Activated B cell treated with CpG ODN at 0.5 μM for 24 hours (primary cell): ENCODE measurements around the gene MYH11. TPM values are rescaled to one million over a fixed set of nuclear protein-coding genes. Genes with fewer than 3 reads are reported as not detected.

Experiments used
- ATAC-seq: fragments of 200-7000 bp; cut with Tn5 transposase; one replicate; pipeline ENCODE4 v1.10.0; 2021; ENCODE audit warnings: low read depth, mild to moderate bottlenecking, moderate library complexity
- CTCF ChIA-PET: fragments of 350-600 bp; sonication (Branson Sonifier 250); formaldehyde crosslinking; loops from one replicate; lab custom pipeline; 2021; ENCODE audit warnings: antibody characterized with exemption; lab: Charles Lee
- POLR2A ChIA-PET: fragments of 350-600 bp; sonication (Branson Sonifier 250); formaldehyde crosslinking; loops from one replicate; lab custom pipeline; 2021; ENCODE audit warnings: antibody characterized with exemption; lab: Charles Lee
- DNase-seq: peaks from one replicate; pipeline ENCODE4 v3.0.0; 2022
- H3K27ac Mint-ChIP-seq: one replicate; pipeline ENCODE4 v1.8.0; 2020; ENCODE audit warnings: mixed read lengths
- H3K27me3 Mint-ChIP-seq: one replicate; pipeline ENCODE4 v1.8.0; 2021; ENCODE audit warnings: mixed read lengths
- H3K36me3 Mint-ChIP-seq: one replicate; pipeline ENCODE4 v1.8.0; 2021; ENCODE audit warnings: low read depth, mixed read lengths
- H3K4me1 Mint-ChIP-seq: one replicate; pipeline ENCODE4 v1.8.0; 2021; ENCODE audit warnings: mixed read lengths
- H3K4me3 Mint-ChIP-seq: one replicate; pipeline ENCODE4 v1.8.0; 2020; ENCODE audit warnings: mild to moderate bottlenecking, mixed read lengths
- H3K9me3 Mint-ChIP-seq: one replicate; pipeline ENCODE4 v1.8.0; 2020; ENCODE audit warnings: mixed read lengths
- intact Hi-C: fragments of 100-400 bp; cut with micrococcal nuclease; formaldehyde crosslinking; loops from one replicate; pipeline ENCODE4 v1.15.1; 2024
- total RNA-seq: library from RNA; stranded (reverse); gene quantifications from 2 replicates; pipeline ENCODE4 v1.2.3, GENCODE V29; 2022
- TF ChIP-seq, protein P1 (sequence below): fragments of 200-600 bp; IDR thresholded peaks from one replicate; pipeline ENCODE4 v1.8.0; 2022; ENCODE audit warnings: antibody characterized with exemption, mild to moderate bottlenecking

Gene MYH11
- total RNA-seq, 1 donor from 2014 or later, result 0.58 TPM

DNA sequence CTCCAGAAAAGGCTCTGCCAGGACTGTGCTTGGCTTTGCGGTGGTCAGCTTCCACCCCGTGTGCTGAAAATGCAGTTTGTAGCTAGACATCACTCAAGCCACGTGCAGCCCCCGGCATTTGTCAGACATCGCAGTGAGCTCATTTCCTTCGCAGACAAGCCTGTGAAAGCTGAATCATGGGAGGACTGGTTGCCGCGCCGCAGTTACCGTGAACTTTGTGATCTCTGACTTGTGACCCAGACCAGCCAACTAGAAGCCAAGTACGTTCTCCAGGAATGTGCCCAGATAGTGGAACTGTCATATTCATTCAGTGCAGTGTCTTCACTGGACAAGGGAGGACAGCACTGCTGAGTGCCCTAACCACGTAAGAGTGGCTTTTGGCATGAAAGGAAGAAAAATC lies 148.7 kb downstream of the MYH11 start:
- Mint-ChIP-seq H3K36me3 (peaks cover 72% of the 10 kb centered on the region), H3K27ac (no peak overlapping the region), H3K4me3 (no peak overlapping the region), H3K4me1 (peaks cover 7% of the 10 kb centered on the region), H3K9me3 (no peaks in the 10 kb centered on the region), H3K27me3 (no peaks in the 10 kb centered on the region)
- no peak for DNase-seq
- TF ChIP-seq, protein P1, sequence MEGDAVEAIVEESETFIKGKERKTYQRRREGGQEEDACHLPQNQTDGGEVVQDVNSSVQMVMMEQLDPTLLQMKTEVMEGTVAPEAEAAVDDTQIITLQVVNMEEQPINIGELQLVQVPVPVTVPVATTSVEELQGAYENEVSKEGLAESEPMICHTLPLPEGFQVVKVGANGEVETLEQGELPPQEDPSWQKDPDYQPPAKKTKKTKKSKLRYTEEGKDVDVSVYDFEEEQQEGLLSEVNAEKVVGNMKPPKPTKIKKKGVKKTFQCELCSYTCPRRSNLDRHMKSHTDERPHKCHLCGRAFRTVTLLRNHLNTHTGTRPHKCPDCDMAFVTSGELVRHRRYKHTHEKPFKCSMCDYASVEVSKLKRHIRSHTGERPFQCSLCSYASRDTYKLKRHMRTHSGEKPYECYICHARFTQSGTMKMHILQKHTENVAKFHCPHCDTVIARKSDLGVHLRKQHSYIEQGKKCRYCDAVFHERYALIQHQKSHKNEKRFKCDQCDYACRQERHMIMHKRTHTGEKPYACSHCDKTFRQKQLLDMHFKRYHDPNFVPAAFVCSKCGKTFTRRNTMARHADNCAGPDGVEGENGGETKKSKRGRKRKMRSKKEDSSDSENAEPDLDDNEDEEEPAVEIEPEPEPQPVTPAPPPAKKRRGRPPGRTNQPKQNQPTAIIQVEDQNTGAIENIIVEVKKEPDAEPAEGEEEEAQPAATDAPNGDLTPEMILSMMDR, result no peak
- POLR2A ChIA-PET, result interaction anchor here (0.6 kb wide), 1 partner anchor 39 kb away, joined by 5 read pairs; no protein-coding TSS in a partner anchor
- no peak for ATAC-seq
- CTCF ChIA-PET, result interaction anchor here (0.5 kb wide), 1 partner anchor 261 kb away, joined by 3 read pairs; no protein-coding TSS in a partner anchor
- intact Hi-C loops, result no loop called here

DNA sequence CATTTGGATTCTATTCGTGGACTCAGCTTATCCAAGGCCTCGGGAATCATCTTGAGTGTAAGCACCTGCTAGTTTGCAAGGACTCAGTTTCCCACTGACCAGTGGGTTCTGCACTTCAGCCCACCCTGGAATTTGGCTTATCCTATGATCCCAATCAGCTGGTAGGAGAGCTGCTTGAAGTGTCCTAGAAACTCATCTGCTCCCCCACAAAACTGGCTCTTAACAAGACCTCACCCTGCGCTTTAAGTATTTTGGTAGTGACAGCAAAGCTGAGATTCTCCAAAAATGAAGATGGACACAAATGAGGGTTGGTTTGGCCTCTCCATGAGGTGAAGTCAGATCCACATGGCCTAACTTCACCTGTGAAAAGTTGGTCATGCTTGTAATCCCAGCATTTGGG lies 149.5 kb downstream of the MYH11 start:
- H3K9me3 Mint-ChIP-seq, result no peaks in the 10 kb centered on the region
- intact Hi-C loops, result no loop called here
- H3K27ac Mint-ChIP-seq, result no peak overlapping the region
- ChIA-PET CTCF (interaction anchor here (0.5 kb wide), 1 partner anchor 262 kb away, joined by 3 read pairs; no protein-coding TSS in a partner anchor), POLR2A (no interaction called here)
- DNase-seq, result no peak
- peaks cover 74% of the 10 kb centered on the region for H3K36me3 Mint-ChIP-seq
- no peaks in the 10 kb centered on the region for H3K27me3 Mint-ChIP-seq
- ATAC-seq, result no peak
- TF ChIP-seq, protein P1, result no peak
- peaks cover 5% of the 10 kb centered on the region for H3K4me1 Mint-ChIP-seq
- H3K4me3 Mint-ChIP-seq, result no peak overlapping the region

DNA sequence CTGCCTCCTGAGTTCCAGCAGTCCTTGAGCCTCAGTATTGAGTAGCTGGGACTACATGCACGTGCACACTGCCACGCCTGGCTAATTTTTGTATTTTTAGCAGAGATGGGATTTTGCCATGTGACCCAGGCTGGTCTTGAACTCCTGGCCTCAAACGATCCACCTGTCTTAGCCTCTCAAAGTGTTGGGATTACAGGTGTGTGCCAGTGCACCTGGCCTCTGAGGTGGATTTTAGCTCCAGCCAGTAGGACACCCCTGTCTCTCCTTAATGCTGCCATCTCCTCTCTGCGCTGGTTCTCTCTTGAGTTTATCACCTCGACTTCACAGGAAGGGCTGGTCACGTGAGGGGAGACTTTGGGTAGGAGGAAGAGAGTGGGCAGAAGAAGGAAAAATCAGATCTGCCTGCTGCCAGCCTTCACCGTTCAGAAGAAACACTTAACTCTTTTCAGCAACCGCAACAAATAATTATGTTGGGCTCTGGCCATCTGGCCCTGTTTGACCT lies 151.7 kb downstream of the MYH11 start:
- intact Hi-C loops, result no loop called here
- TF ChIP-seq, protein P1, result no peak
- Mint-ChIP-seq H3K36me3 (peaks cover 86% of the 10 kb centered on the region), H3K9me3 (no peaks in the 10 kb centered on the region), H3K27me3 (no peaks in the 10 kb centered on the region), H3K4me3 (no peak overlapping the region), H3K27ac (no peak overlapping the region), H3K4me1 (peaks cover 5% of the 10 kb centered on the region)
- ATAC-seq (no peak), DNase-seq (no peak)
- ChIA-PET CTCF (interaction anchor here (0.7 to 1.3 kb wide), 6 partner anchors 8 to 278 kb away, joined by 3 to 9 read pairs (median 3); no protein-coding TSS in a partner anchor), POLR2A (no interaction called here)

DNA sequence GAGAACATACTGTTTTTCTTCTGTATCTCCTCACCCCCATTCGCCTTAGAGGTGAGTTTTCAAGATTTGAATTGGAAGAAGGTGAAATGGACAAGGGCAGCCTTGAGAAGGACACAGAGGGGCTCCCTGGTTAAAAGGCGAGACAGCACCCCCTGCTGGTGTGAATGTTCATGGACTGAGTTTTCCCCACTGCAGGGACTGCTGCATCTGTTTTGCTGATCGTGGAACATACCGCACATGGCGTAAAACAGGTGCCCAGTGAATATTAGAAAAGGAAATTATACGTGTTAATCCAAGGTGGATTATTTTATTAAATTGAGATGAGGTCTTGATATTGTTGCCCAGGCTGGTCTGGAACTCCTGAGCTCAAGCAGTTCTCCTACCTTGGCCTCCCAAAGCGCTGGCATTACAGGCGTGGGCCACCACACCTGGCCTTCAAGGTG lies 152.3 kb downstream of the MYH11 start:
- Mint-ChIP-seq H3K4me1 (peaks cover 5% of the 10 kb centered on the region), H3K9me3 (no peaks in the 10 kb centered on the region), H3K4me3 (no peak overlapping the region), H3K27ac (no peak overlapping the region), H3K36me3 (peaks cover 87% of the 10 kb centered on the region), H3K27me3 (no peaks in the 10 kb centered on the region)
- TF ChIP-seq, protein P1, result peak; percentile 47
- POLR2A ChIA-PET, result no interaction called here
- DNase-seq, result peak; percentile 53
- ATAC-seq, result peak; percentile 78
- intact Hi-C loops, result loop anchor here (1.0 to 5.0 kb wide), 2 partner anchors 277 to 493 kb away; no protein-coding TSS in a partner anchor
- CTCF ChIA-PET, result interaction anchor here (0.7 to 1.3 kb wide), 5 partner anchors 9 to 278 kb away, joined by 3 to 9 read pairs (median 3); no protein-coding TSS in a partner anchor

DNA sequence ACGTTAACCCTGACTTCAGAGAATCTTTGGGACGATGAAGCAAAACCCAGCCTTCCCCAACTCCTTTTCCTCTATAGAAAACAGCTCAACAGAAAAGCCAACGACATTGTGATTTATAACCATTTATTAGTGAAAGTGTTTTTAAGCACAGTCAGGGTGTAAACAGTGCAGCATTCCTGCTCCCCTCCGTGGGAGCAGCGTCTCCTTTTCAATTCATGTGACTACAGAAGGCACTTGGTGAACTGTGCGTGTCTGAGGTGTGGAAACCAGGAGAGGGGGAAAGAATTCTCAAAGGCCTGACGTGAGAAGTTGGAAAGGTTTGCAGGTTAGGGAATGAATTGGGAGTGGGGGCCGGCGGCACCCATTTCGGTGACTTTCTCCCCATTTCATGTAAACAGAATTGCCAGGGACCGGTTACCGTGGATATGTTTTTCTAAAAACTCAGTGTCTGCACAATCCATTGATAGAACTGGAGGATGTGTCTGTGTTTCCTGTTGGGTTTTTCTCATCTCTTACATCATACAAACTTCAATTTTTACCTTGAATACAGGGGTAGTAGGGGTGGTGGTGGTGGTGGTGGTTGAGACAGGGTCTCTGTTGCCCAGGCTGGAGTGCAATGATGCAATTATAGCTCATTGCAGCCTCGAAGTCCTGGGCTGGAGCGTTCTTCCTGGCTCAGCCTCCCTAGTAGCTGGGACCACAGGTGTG lies 153.6 kb downstream of the MYH11 start:
- POLR2A ChIA-PET, result interaction anchor here (0.6 kb wide), 1 partner anchor 357 kb away, joined by 7 read pairs; no protein-coding TSS in a partner anchor
- no peak for DNase-seq
- Mint-ChIP-seq H3K4me1 (peaks cover 5% of the 10 kb centered on the region), H3K4me3 (no peak overlapping the region), H3K27me3 (no peaks in the 10 kb centered on the region), H3K36me3 (peaks cover 88% of the 10 kb centered on the region), H3K27ac (peak overlapping the region; percentile 41), H3K9me3 (no peaks in the 10 kb centered on the region)
- CTCF ChIA-PET, result interaction anchor here (0.7 to 1.3 kb wide), 3 partner anchors 9 to 276 kb away, joined by 3 to 6 read pairs (median 4); no protein-coding TSS in a partner anchor
- intact Hi-C loops, result loop anchor here (5.0 kb wide), 1 partner anchor 494 kb away; no protein-coding TSS in a partner anchor
- no peak for ATAC-seq
- TF ChIP-seq, protein P1, result no peak
